Measurements from ENCODE around the gene ZMYND10. TPM values are rescaled to one million over a fixed set of nuclear protein-coding genes. Genes with fewer than 3 reads are reported as not detected.

The ZMYND10 gene
- total RNA-seq, 6 donors from 2014 or later: 3.1 to 98.7 (median 31.5) TPM

DNA sequence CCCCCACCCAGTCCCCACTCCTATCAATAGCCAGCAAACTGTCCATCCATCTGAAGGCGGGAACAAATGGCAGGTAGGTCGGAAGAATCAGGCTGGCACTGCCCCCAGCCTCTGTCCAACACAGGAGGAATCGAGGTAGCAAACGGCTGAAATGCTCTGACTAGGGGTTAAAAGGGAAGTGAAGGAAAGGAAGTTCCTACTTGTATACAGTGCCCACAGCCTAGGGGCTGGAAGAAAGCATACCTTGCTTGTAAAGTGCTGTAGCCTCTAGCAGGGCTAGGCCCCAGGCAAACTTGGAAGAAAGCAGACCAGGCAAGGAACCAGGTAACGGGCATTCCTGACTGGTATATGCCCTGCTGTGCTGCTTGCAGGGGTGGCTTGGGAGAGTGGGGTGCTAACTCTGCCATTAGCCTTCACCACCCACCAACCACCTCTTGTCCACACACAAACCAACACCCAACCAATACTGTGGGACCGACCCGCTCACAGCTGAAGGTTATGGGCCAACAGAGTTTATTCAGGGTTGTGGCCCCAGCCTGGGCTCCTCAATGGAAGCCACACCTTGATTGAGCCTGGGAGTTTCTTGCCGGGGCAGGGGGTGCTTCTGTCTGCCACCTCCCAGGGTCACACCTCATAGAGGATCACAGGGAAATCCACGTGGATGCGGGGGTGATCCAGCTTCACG lies 19.9 kb downstream of the ZMYND10 start:
- DNase-seq: no peak
- 76 to 78% methylated on average over 9 to 11 of the region's 11 CpGs for WGBS, 2 donors
- Histone ChIP-seq H3K27me3 (no peaks in the 10 kb centered on the region), H3K4me3 (no peak overlapping the region), H3K27ac (peak overlapping the region; percentile 94 to 97 (median 95)), H3K36me3 (peaks cover 9 to 39% (median 29%) of the 10 kb centered on the region in 4 donors), H3K9me3 (no peaks in the 10 kb centered on the region), H3K4me1 (peaks cover 43 to 71% (median 58%) of the 10 kb centered on the region in 4 donors)
- no peak for ATAC-seq (ENCODE audit: low FRiP score in 2 of 2)
- no peak for TF ChIP-seq POLR2A (IDR thresholded peaks at IDR 0.05)
- no peak for TF ChIP-seq EP300 (IDR thresholded peaks at IDR 0.05)
- TF ChIP-seq POLR2AphosphoS5 (IDR thresholded peaks at IDR 0.05): no peak
- no peak for TF ChIP-seq CTCF (IDR thresholded peaks at IDR 0.05)

GRCh38 chr3:50325113-50325480 lies 20.4 kb downstream of the ZMYND10 start:
- H3K36me3 ChIP-seq: peaks cover 4 to 39% (median 24%) of the 10 kb centered on the region in 4 donors
- peak overlapping the region; percentile 94 to 97 (median 95) for H3K27ac ChIP-seq
- TF ChIP-seq CTCF (IDR thresholded peaks at IDR 0.05) (no peak), EP300 (IDR thresholded peaks at IDR 0.05) (no peak), POLR2A (IDR thresholded peaks at IDR 0.05) (no peak), POLR2AphosphoS5 (IDR thresholded peaks at IDR 0.05) (no peak)
- H3K9me3 ChIP-seq: no peaks in the 10 kb centered on the region
- no peak overlapping the region for H3K4me3 ChIP-seq
- no peaks in the 10 kb centered on the region for H3K27me3 ChIP-seq
- ATAC-seq (ENCODE audit: low FRiP score in 2 of 2) (no peak), DNase-seq (no peak)
- H3K4me1 ChIP-seq: peaks cover 46 to 76% (median 63%) of the 10 kb centered on the region in 4 donors
- WGBS, 2 donors: 92 to 100% methylated on average over 1 to 2 of the region's 2 CpGs

DNA sequence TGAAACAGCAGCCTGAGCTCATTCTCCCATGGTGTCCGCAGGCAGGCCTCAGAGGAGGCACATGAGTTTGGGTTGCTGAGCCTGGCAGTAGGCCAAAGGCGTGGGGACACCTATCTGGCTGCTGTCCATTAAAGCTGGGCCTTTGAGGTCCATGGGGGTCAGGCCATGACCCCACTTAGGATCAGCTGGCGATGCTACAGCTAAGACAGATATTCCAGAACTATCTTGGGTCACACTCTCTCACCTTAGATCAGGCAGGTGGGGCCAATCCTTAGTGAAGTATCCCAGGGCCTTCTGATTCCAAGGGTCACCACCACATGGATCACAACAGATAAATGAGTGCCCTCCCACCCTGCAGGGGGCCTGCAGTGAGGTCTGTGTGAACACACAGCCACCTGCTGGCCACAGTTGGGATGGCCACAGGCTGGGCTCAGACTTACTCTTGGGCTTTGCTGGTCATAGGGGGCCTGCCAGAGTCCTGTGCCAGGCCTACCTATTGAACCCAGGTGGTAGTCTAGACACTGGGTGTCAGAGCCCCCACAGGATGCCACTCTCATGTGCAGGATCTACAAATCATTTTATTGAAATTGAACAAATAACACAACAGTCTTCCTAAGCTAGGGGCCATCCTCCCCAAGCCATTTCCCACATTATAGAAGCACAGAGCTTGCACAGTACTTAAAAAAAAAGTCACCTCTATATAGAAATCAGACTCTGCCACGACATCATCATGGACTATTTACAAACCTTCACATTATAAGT lies 21.0 kb downstream of the ZMYND10 start:
- Histone ChIP-seq H3K4me1 (peaks cover 51 to 82% (median 69%) of the 10 kb centered on the region in 4 donors), H3K36me3 (peaks cover 0 to 39% (median 23%) of the 10 kb centered on the region in 4 donors), H3K27ac (peak overlapping the region; percentile 94 to 97 (median 95)), H3K27me3 (no peaks in the 10 kb centered on the region), H3K9me3 (no peaks in the 10 kb centered on the region), H3K4me3 (peak overlapping the region in 1 of 4 donors; percentile 96)
- peak in 1 of 2 donors; percentile 75 for DNase-seq
- 32 to 42% methylated on average over 1 to 4 of the region's 4 CpGs for WGBS, 2 donors
- ATAC-seq (ENCODE audit: low FRiP score in 2 of 2): peak in 1 of 2 donors; percentile 32
- TF ChIP-seq POLR2AphosphoS5 (IDR thresholded peaks at IDR 0.05) (peak in 1 of 2 donors; percentile 35), CTCF (IDR thresholded peaks at IDR 0.05) (peak; percentile 86 to 95 (median 91)), EP300 (IDR thresholded peaks at IDR 0.05) (no peak)

- Histone ChIP-seq H3K9me3 (no peaks in the 10 kb centered on the region), H3K27me3 (no peaks in the 10 kb centered on the region), H3K36me3 (peaks cover 3 to 41% (median 26%) of the 10 kb centered on the region in 4 donors), H3K27ac (peak overlapping the region; percentile 94 to 97 (median 95)), H3K4me1 (peaks cover 60 to 84% (median 74%) of the 10 kb centered on the region in 4 donors), H3K4me3 (peak overlapping the region in 3 of 4 donors; percentile 65 to 96 (median 79))
- TF ChIP-seq POLR2A (IDR thresholded peaks at IDR 0.05): peak in 2 of 4 donors; percentile 12 to 23
- peak; percentile 85 to 99 (median 96) for TF ChIP-seq EP300 (IDR thresholded peaks at IDR 0.05)
- peak in 5 of 6 experiments; percentile 18 to 72 (median 49) for TF ChIP-seq CTCF (IDR thresholded peaks at IDR 0.05)
- TF ChIP-seq POLR2AphosphoS5 (IDR thresholded peaks at IDR 0.05): peak; percentile 95 to 96
- peak in 1 of 2 donors; percentile 23 for ATAC-seq (ENCODE audit: low FRiP score in 2 of 2)
- peak in 1 of 2 donors; percentile 74 for DNase-seq
- 20 to 63% methylated on average over 3 to 5 of the region's 5 CpGs for WGBS, 2 donors
Observed at GRCh38 chr3:50323614-50324199, 21.8 kb downstream of the ZMYND10 start.

All from upper lobe of left lung (tissue), 6 donors.